Measurements from ENCODE around the gene ZBTB45.
A peak's percentile ranks its signal among the peaks of the same experiment; 100 is the strongest.
"Not testable (repeated sequence)": the region's sequence is repeated elsewhere in the genome, so short reads cannot be mapped to it uniquely, and the experiment has no call there.

Gene ZBTB45

GRCh38 chr19:58513694-58514563 is 5.7 kb downstream of the ZBTB45 start:
- H3K36me3 Mint-ChIP-seq = peaks cover 13 to 33% of the 10 kb centered on the region in 2 donors
- H3K4me1 Mint-ChIP-seq = peaks cover 31 to 53% of the 10 kb centered on the region in 2 donors
- DNase-seq (peak; percentile 93), ATAC-seq (replicated peaks) (peak; percentile 91)
- H3K27ac Mint-ChIP-seq = peak overlapping the region; percentile 96
- H3K9me3 Mint-ChIP-seq = no peaks in the 10 kb centered on the region
- H3K4me3 Mint-ChIP-seq = peak overlapping the region; percentile 91 to 93
- no peaks in the 10 kb centered on the region for H3K27me3 Mint-ChIP-seq

DNA sequence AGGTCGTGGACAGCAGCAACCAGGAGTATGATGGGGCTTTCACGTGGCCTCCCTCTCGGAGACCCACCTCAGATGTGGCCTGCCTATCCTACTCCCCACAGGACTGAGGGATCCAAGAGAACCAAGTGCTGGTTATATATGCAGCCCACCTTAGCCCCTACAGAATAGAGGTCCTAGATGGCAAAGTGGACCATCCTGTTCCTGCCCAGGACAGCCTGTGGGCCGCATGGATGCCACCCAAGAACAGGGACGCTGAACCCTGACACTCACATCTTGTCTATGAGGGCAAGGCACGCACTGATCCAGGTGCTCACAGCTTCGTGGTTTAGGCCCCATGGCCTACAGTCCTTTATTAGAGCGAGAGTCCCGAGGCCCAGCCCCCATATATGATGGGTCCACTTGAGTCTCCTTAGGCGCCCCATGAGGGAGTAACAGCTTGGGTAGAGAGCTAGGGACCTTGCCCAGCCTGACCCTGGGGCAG is 6.4 kb downstream of the ZBTB45 start:
- H3K27me3 Mint-ChIP-seq = no peaks in the 10 kb centered on the region
- no peak for ATAC-seq (replicated peaks)
- no peak for DNase-seq
- H3K27ac Mint-ChIP-seq = peak overlapping the region; percentile 84
- H3K4me3 Mint-ChIP-seq = peak overlapping the region; percentile 91 to 93
- peaks cover 24 to 47% of the 10 kb centered on the region in 2 donors for H3K4me1 Mint-ChIP-seq
- H3K9me3 Mint-ChIP-seq = no peaks in the 10 kb centered on the region
- peaks cover 13 to 30% of the 10 kb centered on the region in 2 donors for H3K36me3 Mint-ChIP-seq

DNA sequence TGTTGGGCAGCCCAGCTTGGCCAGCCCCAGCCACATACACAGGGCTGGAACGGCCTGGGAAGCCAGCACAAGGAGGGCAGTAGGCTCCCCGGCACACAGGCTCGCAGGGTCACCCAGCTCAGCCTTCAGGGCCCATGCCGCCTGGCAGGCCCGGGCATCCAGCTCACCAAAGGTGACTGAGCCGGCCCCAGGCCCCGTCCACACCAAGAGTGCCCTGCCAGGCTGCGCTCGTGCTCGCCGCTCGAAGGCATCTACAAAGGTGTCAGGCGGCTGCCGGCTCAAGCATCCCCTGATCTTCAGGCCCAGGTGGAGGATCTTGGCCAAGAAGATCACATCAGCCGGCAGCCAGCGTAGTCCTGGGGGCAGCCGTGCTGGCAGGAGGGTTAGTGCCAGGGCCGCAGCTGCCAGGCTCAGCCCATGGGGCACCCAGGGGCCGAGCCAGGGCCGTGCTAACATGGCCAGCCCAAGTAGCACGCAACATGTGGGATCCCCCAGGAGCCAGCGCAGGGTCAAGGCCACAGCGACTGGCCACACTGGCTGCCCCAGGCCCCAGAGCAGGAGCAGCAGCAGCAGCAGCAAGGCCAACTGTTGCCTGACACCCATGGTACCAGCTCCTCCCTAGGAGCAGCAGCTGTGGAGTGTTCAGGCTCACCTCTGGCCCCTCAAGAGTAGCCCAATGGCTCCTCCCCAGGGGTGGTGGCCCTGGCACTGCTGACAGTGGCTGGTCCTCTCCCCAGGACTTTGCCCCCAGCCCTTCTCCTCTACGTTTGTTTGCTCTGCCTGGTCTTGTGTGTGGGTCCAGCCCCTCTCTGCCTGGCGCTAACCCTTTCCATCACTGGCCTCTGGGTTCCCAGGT is 8.0 kb downstream of the ZBTB45 start, which contains the start of gene SLC27A5:
Gene SLC27A5 (minus strand): TSS at position 640 of the 856 bp plus-strand sequence. CDS start 37 bp downstream, at position 603.
- H3K27me3 Mint-ChIP-seq = no peaks in the 10 kb centered on the region
- H3K36me3 Mint-ChIP-seq = peaks cover 13 to 25% of the 10 kb centered on the region in 2 donors
- H3K9me3 Mint-ChIP-seq = peaks cover 4 to 9% of the 10 kb centered on the region in 2 donors
- DNase-seq = no peak
- peak within 1 kb of the TSS; percentile 25 for H3K27ac Mint-ChIP-seq
- no peak for ATAC-seq (replicated peaks)
- peaks cover 18 to 38% of the 10 kb centered on the region in 2 donors for H3K4me1 Mint-ChIP-seq
- peak within 1 kb of the TSS in 1 of 2 donors; percentile 36 for H3K4me3 Mint-ChIP-seq

- H3K27me3 Mint-ChIP-seq = no peaks in the 10 kb centered on the region
- H3K4me1 Mint-ChIP-seq = peaks cover 8 to 26% of the 10 kb centered on the region in 2 donors
- H3K4me3 Mint-ChIP-seq = peak overlapping the region in 1 of 2 donors; percentile 39
- DNase-seq (no peak), ATAC-seq (replicated peaks) (no peak)
- H3K27ac Mint-ChIP-seq = peak overlapping the region; percentile 79
- peaks cover 7 to 15% of the 10 kb centered on the region in 2 donors for H3K36me3 Mint-ChIP-seq
- peaks cover 4 to 9% of the 10 kb centered on the region in 2 donors for H3K9me3 Mint-ChIP-seq
Measured at GRCh38 chr19:58510084-58510862, 9.3 kb downstream of the ZBTB45 start.

DNA sequence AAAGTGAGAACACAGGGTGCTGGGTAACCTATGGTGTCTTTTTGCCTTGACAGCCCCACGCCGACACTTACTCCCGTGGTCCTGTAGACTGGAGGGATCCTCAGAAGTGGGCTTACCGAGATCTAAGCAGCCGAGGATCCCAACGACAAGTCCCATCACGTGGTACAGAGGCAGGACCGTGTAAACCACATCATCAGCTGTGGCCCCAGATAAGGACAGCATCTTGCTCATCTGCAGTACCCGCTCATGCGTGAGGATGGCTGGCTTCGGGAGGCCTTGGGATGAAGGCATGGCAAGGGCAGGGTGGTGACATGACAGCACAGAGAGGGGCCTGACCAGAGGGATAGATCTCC is 9.9 kb downstream of the ZBTB45 start:
- peaks cover 7 to 12% of the 10 kb centered on the region in 2 donors for H3K36me3 Mint-ChIP-seq
- H3K27ac Mint-ChIP-seq = peak overlapping the region; percentile 79
- peaks cover 4 to 9% of the 10 kb centered on the region in 2 donors for H3K9me3 Mint-ChIP-seq
- DNase-seq = no peak
- no peak overlapping the region for H3K4me3 Mint-ChIP-seq
- ATAC-seq (replicated peaks) = no peak
- peaks cover 6 to 20% of the 10 kb centered on the region in 2 donors for H3K4me1 Mint-ChIP-seq
- H3K27me3 Mint-ChIP-seq = no peaks in the 10 kb centered on the region

GRCh38 chr19:58507602-58508223 is 11.9 kb downstream of the ZBTB45 start:
- H3K27ac Mint-ChIP-seq; H3K9me3 Mint-ChIP-seq; DNase-seq; H3K4me1 Mint-ChIP-seq; H3K27me3 Mint-ChIP-seq; ATAC-seq (replicated peaks); H3K36me3 Mint-ChIP-seq; H3K4me3 Mint-ChIP-seq: not testable (repeated sequence)

DNA sequence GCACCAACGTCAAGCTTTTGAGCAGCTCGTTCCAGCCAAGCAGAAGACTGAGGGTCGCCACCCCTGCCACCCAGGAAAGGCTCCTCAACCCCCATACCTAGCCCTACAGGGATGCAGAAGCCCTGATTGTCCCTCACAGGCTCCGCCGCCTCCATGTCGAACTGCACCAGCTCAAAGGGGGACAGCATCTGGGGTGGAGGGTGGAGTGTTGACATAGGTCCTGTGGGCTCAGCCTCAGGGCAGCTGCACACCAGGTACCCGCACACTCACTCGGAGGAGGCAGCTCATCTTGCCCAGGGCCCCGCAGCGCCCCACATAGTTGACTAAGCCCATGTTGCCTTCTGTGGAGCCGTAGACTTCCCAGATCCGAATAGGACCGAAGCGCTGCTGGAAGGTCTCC is 19.4 kb downstream of the ZBTB45 start:
- no peak overlapping the region for H3K27ac Mint-ChIP-seq
- H3K27me3 Mint-ChIP-seq = no peaks in the 10 kb centered on the region
- peak overlapping the region; percentile 85 to 87 for H3K4me3 Mint-ChIP-seq
- H3K9me3 Mint-ChIP-seq = peaks cover 11 to 15% of the 10 kb centered on the region in 2 donors
- DNase-seq (no peak), ATAC-seq (replicated peaks) (no peak)
- H3K4me1 Mint-ChIP-seq = peaks cover 18 to 25% of the 10 kb centered on the region in 2 donors
- peaks cover 3 to 17% of the 10 kb centered on the region in 2 donors for H3K36me3 Mint-ChIP-seq

GRCh38 chr19:58499021-58499927 is 20.3 kb downstream of the ZBTB45 start:
- Mint-ChIP-seq H3K4me1 (peaks cover 20 to 25% of the 10 kb centered on the region in 2 donors), H3K4me3 (peak overlapping the region; percentile 85 to 87), H3K36me3 (peaks cover 6 to 21% of the 10 kb centered on the region in 2 donors), H3K27me3 (no peaks in the 10 kb centered on the region), H3K9me3 (peaks cover 11 to 15% of the 10 kb centered on the region in 2 donors), H3K27ac (peak overlapping the region; percentile 90)
- ATAC-seq (replicated peaks) (peak; percentile 99), DNase-seq (peak; percentile 99)

GRCh38 chr19:58498316-58499020 is 21.1 kb downstream of the ZBTB45 start:
- peaks cover 6 to 21% of the 10 kb centered on the region in 2 donors for H3K36me3 Mint-ChIP-seq
- no peaks in the 10 kb centered on the region for H3K27me3 Mint-ChIP-seq
- peaks cover 11 to 15% of the 10 kb centered on the region in 2 donors for H3K9me3 Mint-ChIP-seq
- H3K4me3 Mint-ChIP-seq = peak overlapping the region; percentile 85 to 87
- peak overlapping the region; percentile 90 for H3K27ac Mint-ChIP-seq
- peaks cover 20 to 25% of the 10 kb centered on the region in 2 donors for H3K4me1 Mint-ChIP-seq
- no peak for ATAC-seq (replicated peaks)
- no peak for DNase-seq

DNA sequence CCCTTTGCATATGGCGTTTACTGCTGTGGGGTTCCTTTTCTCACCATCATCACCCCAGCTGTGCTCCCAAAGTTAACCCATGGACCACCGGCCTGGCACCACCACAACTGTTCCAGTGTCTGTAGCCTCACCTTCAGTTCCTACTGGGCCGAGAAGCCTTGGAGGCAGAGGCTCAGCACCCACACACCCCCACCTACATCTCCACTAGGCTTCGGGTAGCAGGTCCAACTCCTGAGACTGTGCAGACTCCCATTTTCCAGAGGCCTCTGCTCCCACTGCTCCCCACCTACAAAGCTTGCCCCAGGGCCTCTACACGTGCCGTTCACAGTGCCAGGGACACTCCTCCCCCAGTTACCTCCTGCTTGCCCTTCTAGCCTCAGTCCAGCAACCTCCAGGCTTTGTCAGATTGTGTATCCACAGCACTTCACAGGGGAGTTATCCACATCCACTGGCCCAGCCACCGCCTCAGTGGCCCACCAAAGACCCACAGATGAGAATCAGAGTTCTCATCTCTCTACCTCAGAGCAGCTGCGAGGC is 21.9 kb downstream of the ZBTB45 start:
- Mint-ChIP-seq H3K27me3 (no peaks in the 10 kb centered on the region), H3K9me3 (peaks cover 11 to 15% of the 10 kb centered on the region in 2 donors), H3K4me1 (peaks cover 20 to 25% of the 10 kb centered on the region in 2 donors), H3K4me3 (peak overlapping the region in 1 of 2 donors; percentile 85), H3K27ac (peak overlapping the region; percentile 42), H3K36me3 (peaks cover 6 to 21% of the 10 kb centered on the region in 2 donors)
- ATAC-seq (replicated peaks) = no peak
- DNase-seq = no peak

GRCh38 chr19:58492265-58492664 is 27.3 kb downstream of the ZBTB45 start:
- Mint-ChIP-seq H3K4me3 (no peak overlapping the region), H3K27me3 (no peaks in the 10 kb centered on the region), H3K4me1 (peaks cover 7% of the 10 kb centered on the region in 2 donors), H3K36me3 (peaks cover 10 to 21% of the 10 kb centered on the region in 2 donors), H3K9me3 (no peaks in the 10 kb centered on the region), H3K27ac (no peak overlapping the region)
- ATAC-seq (replicated peaks) (no peak), DNase-seq (no peak)

DNA sequence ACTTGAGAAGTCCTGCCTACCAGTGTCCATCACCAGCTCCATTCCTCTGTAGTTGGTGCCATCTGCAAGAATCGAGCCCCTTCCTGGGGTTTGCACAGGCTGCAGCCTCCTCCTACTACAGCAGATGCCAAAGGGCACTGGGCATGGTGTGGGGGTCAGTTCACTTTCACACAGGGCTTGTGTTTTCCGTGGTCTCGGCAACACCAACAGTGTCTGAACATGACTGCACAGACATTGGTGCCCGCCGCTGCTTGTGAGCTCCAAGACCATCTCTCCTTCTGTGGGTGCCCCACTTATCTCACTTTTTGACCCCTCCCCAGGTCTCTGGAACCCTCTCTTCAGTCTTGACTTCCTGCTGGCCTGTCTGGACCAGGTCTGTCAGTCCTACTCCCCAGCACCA is 28.2 kb downstream of the ZBTB45 start:
- no peak for ATAC-seq (replicated peaks)
- peaks cover 7% of the 10 kb centered on the region in 2 donors for H3K4me1 Mint-ChIP-seq
- no peak overlapping the region for H3K4me3 Mint-ChIP-seq
- H3K27me3 Mint-ChIP-seq = no peaks in the 10 kb centered on the region
- H3K9me3 Mint-ChIP-seq = no peaks in the 10 kb centered on the region
- H3K27ac Mint-ChIP-seq = peak overlapping the region; percentile 9
- peaks cover 10 to 20% of the 10 kb centered on the region in 2 donors for H3K36me3 Mint-ChIP-seq
- DNase-seq = no peak
